HG02870 (cell line): ENCODE measurements around the gene ACTR3.
"Not testable (repeated sequence)": the region's sequence is repeated elsewhere in the genome, so short reads cannot be mapped to it uniquely, and the experiment has no call there.

Experiments
- ATAC-seq: cut with Tn5 transposase; IDR thresholded peaks from one replicate; pipeline ENCODE4 v1.9.1; 2021; ENCODE audit warnings: mild to moderate bottlenecking, moderate library complexity; ENCODE audit not compliant: unreplicated experiment

The ACTR3 gene

GRCh38 chr2:113889471-113890252, at the start of gene ACTR3:
Gene ACTR3, plus strand, starts transcription at chr2:113890089. Its CDS starts 191 bp downstream, at chr2:113890280.
- ATAC-seq = peak; percentile 41

DNA sequence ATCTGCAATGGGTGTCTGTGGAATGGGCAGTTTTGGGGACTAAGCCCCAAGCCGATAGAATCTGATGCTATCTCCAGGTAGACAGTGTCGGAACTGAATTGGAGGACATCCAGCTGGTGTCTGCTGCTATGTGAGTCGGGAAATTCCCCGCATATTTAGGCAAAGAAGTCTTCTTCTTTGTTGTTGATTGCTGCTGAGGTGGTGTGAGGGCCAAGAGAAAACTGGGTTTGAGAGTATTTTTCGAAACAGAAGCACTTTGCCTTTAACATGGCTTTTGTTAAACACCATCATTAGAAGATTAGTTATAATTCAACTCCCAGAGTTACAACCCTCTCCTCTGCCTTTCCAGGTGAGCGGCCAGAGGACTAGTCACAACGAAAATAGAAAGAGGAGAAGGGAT, 49.4 kb upstream of the ACTR3 start:
- no peak for ATAC-seq

- ATAC-seq = no peak
Measured at GRCh38 chr2:113842919-113843736, 46.8 kb upstream of the ACTR3 start.

GRCh38 chr2:113843737-113844050, 46.2 kb upstream of the ACTR3 start:
- ATAC-seq = not testable (repeated sequence)

- no peak for ATAC-seq
Measured at GRCh38 chr2:113845261-113845660, 44.6 kb upstream of the ACTR3 start.

- not testable (repeated sequence) for ATAC-seq
Measured at GRCh38 chr2:113845796-113846195, 44.1 kb upstream of the ACTR3 start.

GRCh38 chr2:113846429-113846828, 43.5 kb upstream of the ACTR3 start:
- no peak for ATAC-seq

DNA sequence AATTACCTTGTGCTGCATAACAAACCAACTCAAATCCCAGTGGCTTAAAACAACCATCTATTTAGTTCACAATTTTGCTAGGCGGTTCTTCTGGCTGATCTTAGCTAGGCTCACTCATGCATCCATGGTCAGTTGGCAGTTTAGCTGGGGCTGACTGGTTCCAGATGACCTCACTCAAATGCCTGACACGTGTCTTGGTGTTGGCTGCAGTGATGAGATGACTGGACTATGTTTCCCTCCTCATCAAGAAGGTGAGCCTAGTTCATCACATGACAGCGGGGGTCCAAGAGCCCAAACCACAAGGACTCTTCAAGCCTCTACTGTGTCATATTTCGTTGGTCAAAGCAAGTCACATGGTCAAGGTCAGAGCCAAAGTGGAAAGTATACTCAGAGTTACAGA, 42.7 kb upstream of the ACTR3 start:
- ATAC-seq = peak; percentile 56

DNA sequence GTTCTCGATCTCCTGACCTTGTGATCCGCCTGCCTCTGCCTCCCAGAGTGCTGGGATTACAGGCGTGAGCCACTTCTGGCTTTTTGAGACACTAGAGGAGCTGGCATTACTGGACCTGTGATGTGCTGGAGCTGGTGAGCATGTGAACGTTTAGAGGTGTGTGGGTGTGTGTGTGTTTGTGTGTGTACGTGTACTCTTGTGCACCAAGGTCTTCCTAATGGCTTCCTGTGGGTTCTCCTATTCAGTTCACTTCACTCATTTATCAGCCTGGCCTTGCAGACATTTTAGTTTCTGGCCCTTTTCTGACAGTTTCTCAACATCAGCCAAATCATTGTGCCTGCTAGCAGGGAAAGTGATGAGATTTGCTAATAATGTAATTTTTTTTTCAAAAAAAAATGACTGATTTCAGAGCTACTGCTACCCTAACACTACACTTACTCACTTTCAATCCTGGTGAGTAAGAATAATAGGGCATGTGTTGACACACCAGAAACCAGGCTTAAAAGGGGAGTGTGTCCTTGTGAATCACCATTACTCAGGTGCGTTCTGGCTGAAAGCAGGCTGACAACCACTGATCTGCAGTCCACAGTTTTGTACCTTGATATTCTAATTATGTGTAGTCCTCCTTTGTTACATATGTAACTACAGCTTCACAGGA, 41.0 kb upstream of the ACTR3 start:
- ATAC-seq = peak; percentile 84

GRCh38 chr2:113850687-113851086, 39.2 kb upstream of the ACTR3 start:
- ATAC-seq = no peak

DNA sequence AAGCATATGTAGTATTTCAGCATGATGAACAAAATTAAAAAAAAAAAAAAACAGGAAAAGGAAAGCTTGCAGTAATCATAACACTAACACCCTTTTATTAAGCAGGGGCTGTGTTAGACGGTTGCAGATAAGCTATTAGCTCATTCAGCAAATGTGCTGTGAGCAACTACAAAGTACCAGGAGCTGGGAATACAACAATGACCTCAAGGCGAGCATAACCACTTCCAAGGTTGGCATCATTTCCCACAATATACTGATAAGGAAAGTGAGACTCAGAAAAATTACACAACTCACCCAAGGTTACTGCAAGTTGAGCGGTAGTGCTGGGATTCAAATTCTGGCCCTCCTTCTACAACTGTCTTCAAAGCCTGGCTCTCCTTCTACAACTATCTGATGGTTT, 38.2 kb upstream of the ACTR3 start:
- no peak for ATAC-seq

DNA sequence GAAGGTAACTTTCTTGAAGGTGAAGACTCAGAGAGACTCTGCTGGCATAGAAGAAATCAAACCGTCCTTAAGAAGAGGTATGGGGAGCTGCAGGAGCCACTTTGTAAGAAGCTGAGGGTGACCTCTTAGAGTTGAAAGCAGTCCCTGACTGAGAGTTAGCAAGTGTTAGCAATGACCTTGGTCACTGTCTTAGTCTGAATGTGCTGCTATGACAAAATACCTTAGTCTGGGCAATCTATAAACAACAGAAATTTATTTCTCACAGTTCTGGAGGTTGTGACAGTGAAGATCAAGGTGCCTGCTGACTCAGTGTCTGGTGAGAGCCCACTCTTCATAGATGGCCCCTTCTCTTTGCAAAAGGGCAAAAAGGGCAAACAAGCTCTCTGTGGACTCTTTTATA, 35.7 kb upstream of the ACTR3 start:
- ATAC-seq = no peak

- no peak for ATAC-seq
Measured at GRCh38 chr2:113854970-113855740, 34.7 kb upstream of the ACTR3 start.

DNA sequence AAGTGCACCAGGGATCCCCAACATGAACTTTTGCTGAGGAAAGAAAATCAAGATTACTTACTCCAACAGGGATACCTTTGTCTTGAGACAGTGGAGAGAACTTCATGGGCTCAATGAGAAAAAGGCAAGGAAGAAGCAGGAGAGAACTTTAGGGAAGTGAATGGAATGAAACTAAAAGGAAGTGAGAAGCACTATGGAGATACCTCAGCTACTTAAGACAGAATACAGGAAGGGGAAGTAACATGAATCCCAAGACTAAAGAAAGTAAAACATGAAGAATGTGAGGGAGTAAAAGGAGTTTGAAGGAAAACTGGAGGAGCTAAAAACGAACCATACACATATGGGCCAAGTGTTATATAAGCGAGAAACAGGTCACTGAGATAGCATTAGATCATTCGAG, 32.4 kb upstream of the ACTR3 start:
- no peak for ATAC-seq

DNA sequence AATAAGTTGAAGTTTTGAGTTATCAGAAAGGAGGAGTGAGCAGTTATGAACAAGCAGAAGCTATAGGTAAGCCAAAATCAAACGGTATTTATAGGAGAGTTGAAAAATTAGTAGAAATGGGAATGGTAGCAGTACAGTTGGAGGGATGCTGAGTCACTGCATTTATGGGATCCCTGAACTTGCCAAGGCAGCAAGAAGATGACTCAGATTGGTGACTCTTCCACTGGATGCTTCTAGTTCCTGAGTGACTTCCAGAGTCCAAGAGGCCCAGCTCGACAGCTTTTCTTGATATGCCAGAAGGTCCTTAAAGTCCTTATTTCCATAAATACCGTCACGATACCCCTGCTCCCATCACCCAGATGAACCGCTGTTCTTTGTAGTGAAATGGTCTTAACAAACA, 31.1 kb upstream of the ACTR3 start:
- no peak for ATAC-seq

DNA sequence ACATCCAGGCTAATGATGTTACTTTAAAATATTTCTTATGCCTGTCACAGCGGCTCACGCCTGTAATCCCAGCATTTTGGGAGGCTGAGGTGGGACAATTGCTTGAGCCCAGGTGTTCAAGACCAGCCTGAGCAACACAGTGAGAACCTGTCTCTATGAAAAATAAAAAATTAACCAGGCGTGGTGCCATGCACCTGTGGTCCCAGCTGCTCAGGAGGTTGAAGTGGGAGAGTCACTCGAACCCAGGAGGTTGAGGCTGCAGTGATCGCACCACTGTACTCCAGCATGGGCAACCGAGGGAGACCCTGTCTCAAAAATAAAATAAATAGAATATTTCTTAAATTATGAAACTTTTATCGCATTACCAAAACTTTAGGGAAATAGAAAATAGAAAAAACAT, 28.1 kb upstream of the ACTR3 start:
- ATAC-seq = no peak

DNA sequence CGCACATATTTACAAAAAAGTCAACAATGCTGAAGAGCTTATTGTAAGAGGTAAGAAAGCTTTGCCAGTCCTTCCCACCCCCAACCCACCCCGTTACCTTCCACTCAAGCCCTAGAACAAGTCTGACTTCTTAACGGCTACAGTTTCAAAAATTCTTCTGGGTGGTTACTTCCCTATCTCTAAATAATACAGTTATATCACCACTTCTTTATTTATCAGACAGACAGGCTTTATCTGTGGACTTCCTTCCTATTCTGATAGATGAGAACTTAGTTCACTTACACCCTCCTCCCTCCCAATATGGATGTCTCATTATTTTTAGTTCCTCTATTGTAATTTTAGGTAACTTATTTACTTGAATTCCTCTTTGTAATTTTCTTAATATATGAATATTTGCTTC, 26.7 kb upstream of the ACTR3 start:
- no peak for ATAC-seq

GRCh38 chr2:113867571-113867970, 22.3 kb upstream of the ACTR3 start:
- ATAC-seq = no peak

DNA sequence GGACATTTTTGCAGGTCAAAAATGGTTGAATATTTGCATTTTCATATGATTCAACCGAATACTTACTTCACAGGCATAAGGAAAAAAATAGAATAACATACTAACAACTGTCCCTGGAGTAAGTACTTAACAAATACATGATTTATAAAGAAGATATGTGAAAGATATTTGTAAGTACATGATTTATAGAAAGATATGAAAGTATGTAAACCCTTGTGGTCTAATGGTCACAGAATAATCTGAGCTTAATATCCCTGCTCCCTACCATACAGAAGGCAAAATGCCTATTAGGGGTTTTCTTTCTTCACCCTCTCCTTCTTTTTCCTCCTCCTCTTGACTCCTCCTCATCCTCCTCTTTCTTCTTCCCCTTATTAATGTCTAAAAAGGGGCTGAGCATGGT, 20.6 kb upstream of the ACTR3 start:
- ATAC-seq = no peak

GRCh38 chr2:113872201-113872600, 17.7 kb upstream of the ACTR3 start:
- no peak for ATAC-seq

DNA sequence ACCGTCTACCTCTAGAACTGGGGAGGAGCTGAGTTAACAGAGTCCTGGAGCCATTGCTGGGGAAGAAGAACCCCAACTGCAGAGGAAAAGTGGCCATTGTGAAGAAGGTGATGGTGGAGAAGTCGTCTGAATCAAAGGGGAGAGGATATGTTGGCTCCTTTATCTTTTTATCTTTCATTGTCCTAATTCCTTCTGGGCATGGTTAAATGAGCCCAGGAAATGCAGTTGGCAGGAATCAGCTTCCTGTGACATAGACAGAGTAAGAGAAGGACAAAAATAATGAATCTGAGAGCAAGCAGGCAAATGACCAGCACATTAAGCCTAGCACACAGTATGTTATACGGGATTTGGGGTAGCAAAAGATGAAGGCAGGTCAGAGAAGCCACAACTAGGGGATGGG, 16.0 kb upstream of the ACTR3 start:
- ATAC-seq = no peak
